HFFc6 (cell line): ENCODE data around the gene INO80B. TPM values are rescaled to one million over a fixed set of nuclear protein-coding genes. Genes with fewer than 3 reads are reported as not detected.
"Not testable (repeated sequence)": the region's sequence is repeated elsewhere in the genome, so short reads cannot be mapped to it uniquely, and the experiment has no call there.

Experiments
- DNase-seq: peaks from one replicate; pipeline ENCODE4 v3.0.0-alpha.2; 2018
- H3K27ac Mint-ChIP-seq: 2 replicates; pipeline ENCODE4 v1.8.0; 2020; ENCODE audit warnings: mild to moderate bottlenecking, mixed read lengths
- H3K27me3 Mint-ChIP-seq: 2 replicates; pipeline ENCODE4 v1.8.0; 2021; ENCODE audit warnings: mild to moderate bottlenecking, moderate library complexity, mixed read lengths; ENCODE audit not compliant: insufficient read depth
- H3K36me3 Mint-ChIP-seq: 2 replicates; pipeline ENCODE4 v1.8.0; 2021; ENCODE audit warnings: low read depth, mixed read lengths
- H3K4me1 Mint-ChIP-seq: 2 replicates; pipeline ENCODE4 v1.8.0; 2020; ENCODE audit warnings: low read depth, mixed read lengths
- H3K4me3 Mint-ChIP-seq: 2 replicates; pipeline ENCODE4 v1.8.0; 2020; ENCODE audit warnings: mild to moderate bottlenecking, moderate library complexity, mixed read lengths
- H3K9me3 Mint-ChIP-seq: 2 replicates; pipeline ENCODE4 v1.8.0; 2020; ENCODE audit warnings: mild to moderate bottlenecking, mixed read lengths
- total RNA-seq, 6 experiments: library from RNA; stranded (reverse); fragmentation: NEBNext Ultra II Directional; extraction: Animal tissue kit (Norgen Biotek cat#: 25700); gene quantifications; 2 replicates in 1 of 6; 3 replicates in 5 of 6; pipeline ENCODE4 v1.2.3, GENCODE V29; 2021
- TF ChIP-seq, protein P1 (sequence below): fragments of 200-600 bp; sonication (generic); IDR thresholded peaks from 2 replicates; pipeline ENCODE4 v1.5.0; 2021; ENCODE audit warnings: antibody characterized with exemption, mild to moderate bottlenecking

Gene INO80B
- total RNA-seq, 6 experiments from 2014 or later, result 18.4 to 26.9 (median 21.4) TPM

DNA sequence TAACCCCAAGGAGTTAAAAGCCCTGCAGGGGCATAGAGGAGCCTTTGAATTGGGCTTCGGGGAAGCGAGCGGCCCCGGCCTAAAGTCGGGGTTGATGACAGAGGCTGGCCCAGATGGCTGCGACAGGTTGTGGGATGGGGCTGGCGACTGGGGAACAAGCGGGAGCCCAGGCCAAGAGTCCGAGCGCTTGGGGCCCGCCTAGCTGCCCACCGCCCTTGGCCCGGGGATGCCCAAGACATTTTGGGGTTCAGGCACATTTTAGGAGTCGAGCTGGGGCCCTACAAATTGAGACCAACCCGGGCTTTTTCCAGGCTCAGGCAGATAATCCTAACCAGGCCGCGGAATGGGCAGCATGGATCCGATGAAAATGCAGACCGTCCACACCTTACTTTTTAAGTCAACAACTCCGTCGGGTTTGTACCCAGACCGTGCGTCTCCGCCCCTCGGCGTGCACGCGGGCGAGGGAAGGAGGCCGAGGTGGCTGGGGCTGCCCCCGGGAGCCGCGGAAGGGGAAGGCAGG is 13.7 kb upstream of the INO80B start:
- Mint-ChIP-seq H3K36me3 (no peaks in the 10 kb centered on the region), H3K4me1 (peaks cover 47% of the 10 kb centered on the region), H3K9me3 (no peaks in the 10 kb centered on the region)

DNA sequence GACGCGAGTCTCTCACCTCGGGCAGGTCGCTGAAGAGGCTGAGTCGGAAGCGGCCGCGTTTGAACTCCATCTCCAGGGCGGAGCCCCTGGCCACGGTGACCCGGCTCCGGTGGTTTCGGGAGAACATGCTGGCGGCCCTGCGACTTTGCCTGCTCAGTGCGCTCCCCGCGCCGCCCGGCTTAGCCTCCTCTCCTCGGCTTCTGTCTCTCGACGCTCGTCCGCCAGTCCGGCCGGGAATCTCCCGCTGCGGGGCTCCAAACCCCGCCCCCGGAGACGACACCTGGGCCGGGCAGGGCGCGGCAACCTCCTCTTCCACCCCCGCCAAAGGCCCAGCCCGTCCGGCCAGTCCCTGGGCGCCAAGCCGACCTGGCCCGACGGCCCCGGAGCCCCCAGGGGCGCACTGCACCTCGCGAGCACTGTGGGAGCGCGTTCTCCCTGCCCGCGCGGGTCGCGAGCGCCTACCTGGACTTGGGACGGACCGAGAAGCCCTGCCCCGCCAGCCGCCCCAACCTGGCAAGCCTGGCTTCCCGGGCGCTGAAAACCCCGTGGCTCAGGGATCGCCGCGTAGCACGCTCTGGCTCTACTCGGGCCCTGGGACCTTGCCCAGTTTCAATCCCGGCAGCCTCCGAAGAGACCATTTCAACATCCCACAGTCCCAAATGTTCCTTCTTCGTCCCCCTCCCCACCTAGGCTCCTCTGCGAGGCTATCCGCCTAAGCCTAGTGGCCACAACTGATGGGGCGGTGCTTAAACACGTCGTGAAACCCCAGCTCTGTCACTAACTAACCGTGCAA is 13.0 kb upstream of the INO80B start, which contains the start of gene RTKN:
Gene RTKN, minus strand, starts transcription at position 248 of the 793 bp plus-strand sequence. Its CDS starts 121 bp downstream, at position 127.
- Mint-ChIP-seq H3K4me3 (peak within 1 kb of the TSS; percentile 95), H3K27ac (peak within 1 kb of the TSS; percentile 57; the same call in 1 of the 2 replicates), H3K36me3 (no peaks in the 10 kb centered on the region), H3K9me3 (no peaks in the 10 kb centered on the region), H3K27me3 (no peaks in the 10 kb centered on the region; the same call in 1 of the 2 replicates), H3K4me1 (peaks cover 47% of the 10 kb centered on the region)
- DNase-seq, result no peak
- TF ChIP-seq, protein P1, sequence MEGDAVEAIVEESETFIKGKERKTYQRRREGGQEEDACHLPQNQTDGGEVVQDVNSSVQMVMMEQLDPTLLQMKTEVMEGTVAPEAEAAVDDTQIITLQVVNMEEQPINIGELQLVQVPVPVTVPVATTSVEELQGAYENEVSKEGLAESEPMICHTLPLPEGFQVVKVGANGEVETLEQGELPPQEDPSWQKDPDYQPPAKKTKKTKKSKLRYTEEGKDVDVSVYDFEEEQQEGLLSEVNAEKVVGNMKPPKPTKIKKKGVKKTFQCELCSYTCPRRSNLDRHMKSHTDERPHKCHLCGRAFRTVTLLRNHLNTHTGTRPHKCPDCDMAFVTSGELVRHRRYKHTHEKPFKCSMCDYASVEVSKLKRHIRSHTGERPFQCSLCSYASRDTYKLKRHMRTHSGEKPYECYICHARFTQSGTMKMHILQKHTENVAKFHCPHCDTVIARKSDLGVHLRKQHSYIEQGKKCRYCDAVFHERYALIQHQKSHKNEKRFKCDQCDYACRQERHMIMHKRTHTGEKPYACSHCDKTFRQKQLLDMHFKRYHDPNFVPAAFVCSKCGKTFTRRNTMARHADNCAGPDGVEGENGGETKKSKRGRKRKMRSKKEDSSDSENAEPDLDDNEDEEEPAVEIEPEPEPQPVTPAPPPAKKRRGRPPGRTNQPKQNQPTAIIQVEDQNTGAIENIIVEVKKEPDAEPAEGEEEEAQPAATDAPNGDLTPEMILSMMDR, result no peak

More for the DNA sequence above, 13.7 kb upstream of the INO80B start:
- TF ChIP-seq, protein P1, result no peak
- DNase-seq, result no peak
- Mint-ChIP-seq H3K27ac (no peak overlapping the region), H3K4me3 (no peak overlapping the region; the same call in 1 of the 2 replicates), H3K27me3 (no peaks in the 10 kb centered on the region; the same call in 1 of the 2 replicates)

- not testable (repeated sequence) for H3K27ac Mint-ChIP-seq, H3K27me3 Mint-ChIP-seq, DNase-seq, H3K9me3 Mint-ChIP-seq, H3K36me3 Mint-ChIP-seq, H3K4me3 Mint-ChIP-seq
- peaks cover 39% of the 10 kb centered on the region for H3K4me1 Mint-ChIP-seq
Measured at GRCh38 chr2:74442483-74443297, 12.2 kb upstream of the INO80B start.

DNA sequence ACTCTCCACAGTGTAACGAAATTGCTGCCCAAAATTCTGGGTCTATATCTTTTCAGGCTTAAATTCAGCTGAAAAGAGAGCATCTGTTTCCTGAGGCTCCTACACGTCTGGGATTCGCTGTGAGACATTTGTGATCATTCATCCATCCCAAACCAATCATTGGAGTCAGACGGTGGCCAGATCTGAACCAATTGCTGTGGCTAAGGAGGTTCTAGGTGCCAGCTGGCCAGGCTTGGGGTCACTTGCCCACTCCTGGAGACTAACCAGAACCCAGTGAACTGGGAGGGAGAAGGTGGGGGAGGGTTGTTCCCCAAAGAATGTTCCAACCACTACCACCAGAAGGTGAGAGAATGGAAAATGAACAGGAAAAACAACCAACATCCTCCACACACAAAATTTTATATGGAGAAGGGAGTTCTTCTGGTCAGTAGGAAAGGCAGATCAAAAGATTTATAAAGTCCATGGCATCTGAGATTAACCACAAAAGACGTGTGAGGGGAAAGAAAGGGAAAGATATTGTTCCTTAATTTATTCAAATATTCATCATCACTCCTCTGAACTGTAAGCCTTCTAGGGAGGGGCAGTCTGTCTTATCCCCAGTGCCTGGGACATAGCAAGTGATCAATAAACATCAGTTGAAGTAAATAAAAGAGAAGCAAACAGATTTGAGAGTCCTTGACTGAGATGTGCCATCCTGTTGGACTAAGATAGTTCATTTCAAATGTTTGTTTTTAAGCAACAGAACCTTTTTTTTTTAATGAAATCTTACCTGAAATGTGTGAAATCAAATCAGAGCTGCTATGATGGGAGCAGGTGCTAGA is 10.2 kb upstream of the INO80B start:
- H3K9me3 Mint-ChIP-seq, result no peaks in the 10 kb centered on the region
- H3K4me3 Mint-ChIP-seq, result no peak overlapping the region
- no peaks in the 10 kb centered on the region for H3K36me3 Mint-ChIP-seq
- H3K27me3 Mint-ChIP-seq, result no peaks in the 10 kb centered on the region; the same call in 1 of the 2 replicates
- TF ChIP-seq, protein P1, result no peak
- DNase-seq, result no peak
- H3K27ac Mint-ChIP-seq, result no peak overlapping the region
- H3K4me1 Mint-ChIP-seq, result peaks cover 25% of the 10 kb centered on the region

DNA sequence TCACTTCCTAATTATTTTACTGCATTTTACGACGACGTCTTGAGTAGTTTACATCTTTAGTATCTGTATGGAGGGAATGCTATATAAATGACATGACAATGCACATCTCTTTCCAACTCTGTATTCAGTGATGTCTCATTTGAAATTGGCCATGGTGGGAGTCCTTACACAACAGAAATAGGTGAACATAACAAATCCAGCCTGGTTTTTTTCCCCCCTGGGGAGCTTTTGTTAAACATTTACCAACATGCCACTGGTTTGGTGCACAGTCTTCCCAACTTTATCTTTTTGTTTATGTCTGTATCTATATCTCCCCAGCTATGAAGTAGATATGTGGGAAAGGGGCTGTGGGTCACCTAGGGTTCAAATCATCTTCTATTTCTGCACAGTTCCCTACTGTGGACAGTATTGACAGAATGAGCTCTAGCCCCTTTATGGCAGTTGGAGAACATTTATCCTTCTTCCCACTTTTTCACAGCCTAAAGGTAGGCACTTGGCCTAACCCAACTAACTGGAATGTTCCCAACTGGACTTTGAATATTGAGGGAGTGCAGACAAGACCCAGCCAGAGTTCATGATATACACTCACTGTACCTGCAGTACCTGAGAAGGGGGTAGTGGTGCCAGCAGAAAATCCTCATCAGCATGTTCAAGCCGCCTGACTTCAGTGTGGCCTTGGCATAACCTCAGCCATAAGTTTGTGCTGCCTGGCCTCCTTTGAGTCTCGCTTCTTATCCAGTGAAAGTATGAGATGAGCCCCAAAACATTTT is 7.5 kb upstream of the INO80B start:
- TF ChIP-seq, protein P1, result no peak
- no peaks in the 10 kb centered on the region for H3K36me3 Mint-ChIP-seq
- DNase-seq, result no peak
- no peaks in the 10 kb centered on the region; the same call in 1 of the 2 replicates for H3K27me3 Mint-ChIP-seq
- H3K4me3 Mint-ChIP-seq, result no peak overlapping the region
- H3K9me3 Mint-ChIP-seq, result no peaks in the 10 kb centered on the region
- H3K4me1 Mint-ChIP-seq, result peaks cover 17% of the 10 kb centered on the region
- H3K27ac Mint-ChIP-seq, result no peak overlapping the region
